Naive thymus-derived CD8-positive, alpha-beta T cell (primary cell): ENCODE data around the gene CBX1. TPM values are rescaled to one million over a fixed set of nuclear protein-coding genes. Genes with fewer than 3 reads are reported as not detected.

Source experiments
- ATAC-seq, 2 donors: fragments of 150-1000 bp; cut with Tn5 transposase in 1 of 2; sonication (Bioruptor Pico), chemical (Tn5 transposase) in 1 of 2; 1 replicate in 1 of 2; 2 replicates in 1 of 2; pipeline ENCODE4 v1.10.0; 2021; ENCODE audit warnings: mild to moderate bottlenecking in 2 of 2, moderate library complexity in 2 of 2
- POLR2A ChIA-PET: fragments of 350-600 bp; sonication (Branson Sonifier 250); formaldehyde crosslinking; loops from one replicate; lab custom pipeline; 2021; ENCODE audit warnings: antibody characterized with exemption; lab: Charles Lee
- DNase-seq, 10 donors: peaks; one replicate each; pipeline versions ENCODE4 v3.0.0 to v3.0.0-alpha.2; 2020 to 2022
- H3K27ac Mint-ChIP-seq, 10 donors: one replicate each; pipeline ENCODE4 v1.8.0; 2020 to 2022; ENCODE audit warnings: mild to moderate bottlenecking in 10 of 10, mixed read lengths in 10 of 10, moderate library complexity in 4 of 10, inconsistent platforms in 1 of 10
- H3K27me3 Mint-ChIP-seq, 5 donors: one replicate each; pipeline ENCODE4 v1.8.0; 2021 to 2022; ENCODE audit warnings: mixed read lengths in 5 of 5
- H3K36me3 Mint-ChIP-seq, 3 donors: one replicate each; pipeline ENCODE4 v1.8.0; 2020 to 2022; ENCODE audit warnings: mixed read lengths in 3 of 3, mild to moderate bottlenecking in 2 of 3, inconsistent platforms in 1 of 3
- H3K4me1 Mint-ChIP-seq, 4 donors: one replicate each; pipeline ENCODE4 v1.8.0; 2021 to 2022; ENCODE audit warnings: mixed read lengths in 4 of 4
- H3K4me3 Mint-ChIP-seq, 10 donors: one replicate each; pipeline ENCODE4 v1.8.0; 2020 to 2022; ENCODE audit warnings: mild to moderate bottlenecking in 10 of 10, mixed read lengths in 10 of 10, moderate library complexity in 6 of 10, inconsistent platforms in 1 of 10
- H3K9me3 Mint-ChIP-seq, 9 donors: one replicate each; pipeline ENCODE4 v1.8.0; 2020 to 2022; ENCODE audit warnings: mixed read lengths in 9 of 9, mild to moderate bottlenecking in 3 of 9, inconsistent platforms in 1 of 9, moderate library complexity in 1 of 9
- polyA plus RNA-seq, 3 donors: library from polyadenylated mRNA; unstranded; fragments of 300-500 nt; fragmentation: Illumina TruSeq; gene quantifications; one replicate each; pipeline ENCODE4 v1.2.3, GENCODE V29; 2021
- total RNA-seq, 8 experiments: library from RNA in 2 of 8; stranded (reverse) in 2 of 8; gene quantifications; one replicate each; pipeline ENCODE4 v1.2.3 and lab custom pipeline; 2021 to 2026

The CBX1 gene
- total and polyA plus RNA-seq, 5 experiments from 2014 or later, result 20.8 to 34.6 (median 24.4) TPM

- POLR2A ChIA-PET, result interaction anchor here (0.5 to 1.0 kb wide), 3 partner anchors 9 to 50 kb away, joined by 3 to 4 read pairs (median 3); no protein-coding TSS in a partner anchor
- Mint-ChIP-seq H3K27ac (peak overlapping the region in 2 of 10 donors; percentile 9 to 63), H3K36me3 (peaks cover 0 to 71% (median 14%) of the 10 kb centered on the region in 3 donors), H3K27me3 (no peaks in the 10 kb centered on the region), H3K4me1 (peaks cover 0 to 2% (median 0%) of the 10 kb centered on the region in 4 donors), H3K4me3 (no peak overlapping the region), H3K9me3 (no peaks in the 10 kb centered on the region)
- DNase-seq, result no peak
- ATAC-seq, result no peak
Observed at GRCh38 chr17:48121923-48122664, 20.8 kb upstream of the CBX1 start.

GRCh38 chr17:48113201-48113676 is 12.0 kb upstream of the CBX1 start:
- no peaks in the 10 kb centered on the region for H3K27me3 Mint-ChIP-seq
- POLR2A ChIA-PET, result interaction anchor here (0.6 to 2.3 kb wide), 12 partner anchors 8 to 1564 kb away, joined by 3 to 14 read pairs (median 4); partner anchors contain the start of genes CBX1 and SP2
- H3K9me3 Mint-ChIP-seq, result no peaks in the 10 kb centered on the region
- H3K4me3 Mint-ChIP-seq, result peak overlapping the region; percentile 32 to 85 (median 72)
- DNase-seq (peak; percentile 29 to 75 (median 56)), ATAC-seq (peak; percentile 95 to 97)
- H3K36me3 Mint-ChIP-seq, result peaks cover 0 to 41% (median 0%) of the 10 kb centered on the region in 3 donors
- peaks cover 29 to 50% (median 44%) of the 10 kb centered on the region in 4 donors for H3K4me1 Mint-ChIP-seq
- H3K27ac Mint-ChIP-seq, result peak overlapping the region; percentile 42 to 96 (median 91)

- peak overlapping the region in 9 of 10 donors; percentile 37 to 96 (median 78) for H3K27ac Mint-ChIP-seq
- no peak for DNase-seq
- H3K36me3 Mint-ChIP-seq, result peaks cover 0 to 29% (median 0%) of the 10 kb centered on the region in 3 donors
- no peaks in the 10 kb centered on the region for H3K9me3 Mint-ChIP-seq
- peaks cover 35 to 60% (median 56%) of the 10 kb centered on the region in 4 donors for H3K4me1 Mint-ChIP-seq
- peak overlapping the region in 7 of 10 donors; percentile 5 to 61 (median 36) for H3K4me3 Mint-ChIP-seq
- ATAC-seq, result no peak
- H3K27me3 Mint-ChIP-seq, result no peaks in the 10 kb centered on the region
- POLR2A ChIA-PET, result interaction anchor here (0.7 to 2.3 kb wide), 3 partner anchors 8 to 351 kb away, joined by 3 to 14 read pairs (median 8); partner anchors contain the start of gene CBX1
Observed at GRCh38 chr17:48111937-48112241, 10.6 kb upstream of the CBX1 start.

- H3K4me3 Mint-ChIP-seq, result peak overlapping the region in 6 of 10 donors; percentile 9 to 43 (median 37)
- peaks cover 0 to 19% (median 0%) of the 10 kb centered on the region in 3 donors for H3K36me3 Mint-ChIP-seq
- POLR2A ChIA-PET, result interaction anchor here (0.6 to 0.7 kb wide), 2 partner anchors 25 to 33 kb away, joined by 5 read pairs; no protein-coding TSS in a partner anchor
- H3K4me1 Mint-ChIP-seq, result peaks cover 38 to 62% (median 60%) of the 10 kb centered on the region in 4 donors
- DNase-seq (no peak), ATAC-seq (no peak)
- no peaks in the 10 kb centered on the region for H3K9me3 Mint-ChIP-seq
- no peaks in the 10 kb centered on the region for H3K27me3 Mint-ChIP-seq
- H3K27ac Mint-ChIP-seq, result peak overlapping the region in 9 of 10 donors; percentile 16 to 90 (median 79)
Observed at GRCh38 chr17:48110761-48111160, 9.5 kb upstream of the CBX1 start.

DNA sequence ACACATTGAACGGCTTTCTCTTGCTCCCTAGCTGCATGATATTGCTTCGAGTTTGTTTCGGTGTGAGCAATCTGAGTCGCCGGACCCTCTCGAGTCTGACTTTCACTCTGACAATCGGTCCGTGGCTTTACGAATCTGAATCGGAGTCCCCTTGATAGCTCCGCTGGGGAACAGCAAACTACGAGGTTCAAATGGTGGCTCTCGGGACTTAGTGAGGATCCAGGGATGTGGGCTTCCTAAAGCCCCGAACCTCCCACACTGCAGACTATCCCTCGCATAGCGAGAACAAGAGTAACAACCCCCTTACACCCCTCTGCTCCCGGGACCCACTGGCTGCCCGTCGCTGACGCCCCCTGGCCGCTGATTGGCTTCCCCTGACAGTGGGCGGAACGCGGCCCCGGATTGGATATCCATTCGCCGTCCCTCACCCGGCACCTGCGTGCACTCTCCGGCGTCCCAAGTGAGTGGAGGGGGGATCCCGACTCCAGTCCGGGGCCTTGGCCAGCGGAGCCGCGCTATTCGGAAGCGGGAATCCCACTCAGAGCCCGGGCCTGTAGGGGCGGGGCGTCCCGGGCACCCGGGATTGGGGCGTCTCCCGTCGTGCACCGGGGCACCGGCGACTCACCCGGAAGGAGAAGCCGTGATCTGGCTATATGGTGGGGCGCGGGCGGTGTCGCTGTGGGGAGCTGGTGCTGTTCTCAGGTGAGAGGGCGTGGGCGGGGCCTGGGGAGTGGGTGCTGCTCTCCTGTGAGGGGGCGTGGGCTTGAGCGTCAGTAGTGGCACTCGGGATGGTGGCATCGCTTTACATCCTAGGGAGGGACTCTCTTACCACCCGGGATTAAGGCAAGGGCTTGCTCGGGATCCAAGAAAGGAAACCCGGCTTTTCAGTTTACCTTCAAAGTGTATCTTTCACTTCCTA is 6.1 kb upstream of the CBX1 start, which contains the start of gene SNX11:
SNX11 (plus strand) TSS at position 630 of the 919 bp plus-strand sequence. CDS start 4,278 bp downstream, outside the sequence.
- DNase-seq (peak; percentile 86 to 99 (median 94)), ATAC-seq (peak; percentile 92)
- POLR2A ChIA-PET, result interaction anchor here (0.5 to 1.5 kb wide), 11 partner anchors 9 to 1570 kb away, joined by 3 to 6 read pairs (median 4); partner anchors contain the start of genes LRRC46, MRPL10 and NFE2L1
- peaks cover 33 to 70% (median 69%) of the 10 kb centered on the region in 4 donors for H3K4me1 Mint-ChIP-seq
- peaks cover 0 to 2% (median 0%) of the 10 kb centered on the region in 9 donors for H3K9me3 Mint-ChIP-seq
- H3K27ac Mint-ChIP-seq, result peak within 1 kb of the TSS; percentile 88 to 97 (median 94)
- peaks cover 0 to 4% (median 0%) of the 10 kb centered on the region in 3 donors for H3K36me3 Mint-ChIP-seq
- no peaks in the 10 kb centered on the region for H3K27me3 Mint-ChIP-seq
- peak within 1 kb of the TSS; percentile 94 to 98 (median 96) for H3K4me3 Mint-ChIP-seq

- peaks cover 28 to 68% (median 65%) of the 10 kb centered on the region in 4 donors for H3K4me1 Mint-ChIP-seq
- peak overlapping the region; percentile 94 to 98 (median 96) for H3K4me3 Mint-ChIP-seq
- ATAC-seq (no peak), DNase-seq (no peak)
- peaks cover 0 to 2% (median 0%) of the 10 kb centered on the region in 3 donors for H3K36me3 Mint-ChIP-seq
- no peaks in the 10 kb centered on the region for H3K27me3 Mint-ChIP-seq
- POLR2A ChIA-PET, result interaction anchor here (0.6 to 1.5 kb wide), 6 partner anchors 8 to 506 kb away, joined by 3 to 6 read pairs (median 3); partner anchors contain the start of genes LRRC46 and MRPL10
- peaks cover 0 to 2% (median 0%) of the 10 kb centered on the region in 9 donors for H3K9me3 Mint-ChIP-seq
- peak overlapping the region in 9 of 10 donors; percentile 88 to 97 (median 93) for H3K27ac Mint-ChIP-seq
Observed at GRCh38 chr17:48106802-48107136, 5.5 kb upstream of the CBX1 start.

DNA sequence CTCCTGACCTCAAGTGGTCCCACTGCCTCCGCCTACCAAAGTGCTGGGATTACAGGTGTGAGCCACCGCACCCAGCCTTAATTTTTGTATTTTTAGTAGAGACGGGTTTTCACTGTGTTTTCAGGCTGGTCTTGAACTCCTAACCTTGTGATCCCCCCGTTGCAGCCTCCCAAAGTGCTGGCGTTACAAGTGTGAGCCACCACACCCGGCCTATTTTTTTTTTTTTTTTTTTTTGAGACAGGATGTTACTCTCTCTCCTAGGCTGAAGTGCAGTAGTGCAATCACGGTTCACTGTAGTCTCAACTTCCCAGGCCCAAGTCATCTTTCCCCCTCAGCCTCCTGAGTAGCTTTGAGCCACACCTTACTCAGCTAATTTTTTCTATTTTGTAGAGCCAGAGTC is 3.2 kb upstream of the CBX1 start:
- POLR2A ChIA-PET, result interaction anchor here (0.7 to 1.9 kb wide), 3 partner anchors 8 to 56 kb away, joined by 4 to 8 read pairs (median 7); no protein-coding TSS in a partner anchor
- H3K27ac Mint-ChIP-seq, result peak overlapping the region in 4 of 10 donors; percentile 15 to 54 (median 45)
- peaks cover 27 to 69% (median 64%) of the 10 kb centered on the region in 4 donors for H3K4me1 Mint-ChIP-seq
- no peaks in the 10 kb centered on the region for H3K36me3 Mint-ChIP-seq
- DNase-seq (no peak), ATAC-seq (no peak)
- no peaks in the 10 kb centered on the region for H3K27me3 Mint-ChIP-seq
- peaks cover 0 to 2% (median 0%) of the 10 kb centered on the region in 9 donors for H3K9me3 Mint-ChIP-seq
- H3K4me3 Mint-ChIP-seq, result peak overlapping the region in 6 of 10 donors; percentile 2 to 46 (median 31)

DNA sequence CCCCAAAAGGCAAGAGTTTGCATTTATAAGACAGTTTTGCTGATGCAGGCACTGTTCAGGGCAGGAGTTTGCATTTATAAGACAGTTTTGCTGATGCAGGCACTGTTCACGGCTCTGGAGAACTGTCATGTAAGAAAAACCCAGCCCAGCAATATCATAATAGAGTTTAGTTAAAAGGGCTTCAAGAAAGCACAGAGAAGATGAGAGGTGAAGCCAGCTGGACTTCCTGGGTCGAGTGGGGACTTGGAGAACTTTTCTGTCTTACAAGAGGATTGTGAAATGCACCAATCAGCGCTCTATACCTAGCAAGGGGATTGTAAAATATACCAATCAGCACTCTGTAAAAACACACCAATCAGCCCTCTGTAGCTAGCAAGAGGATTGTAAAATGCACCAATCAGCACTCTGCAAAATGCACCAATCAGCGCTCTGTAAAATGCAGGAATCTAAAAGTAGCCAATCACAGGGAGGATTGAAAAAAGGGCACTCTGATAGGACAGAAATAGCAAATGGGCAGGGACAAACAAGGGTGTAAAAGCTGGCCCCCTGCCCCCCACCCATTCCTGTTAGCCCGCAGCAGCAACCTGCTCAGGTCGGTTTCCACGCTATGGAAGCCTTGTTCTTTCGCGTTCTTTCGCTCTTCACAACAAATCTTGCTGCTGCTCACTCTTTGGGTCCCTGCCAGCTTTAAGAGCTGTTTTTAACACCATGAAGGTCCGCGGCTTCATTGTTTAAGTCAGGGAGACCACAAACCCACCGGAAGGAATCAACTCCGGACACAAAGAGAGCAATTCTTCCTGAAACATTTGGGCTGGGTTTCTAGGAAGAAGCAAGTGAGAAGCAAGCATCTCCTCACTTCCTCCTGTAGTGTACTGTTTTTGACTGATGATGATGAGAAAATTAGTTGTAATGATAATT is 1.8 kb upstream of the CBX1 start:
- POLR2A ChIA-PET, result interaction anchor here (0.7 to 1.9 kb wide), 2 partner anchors 9 to 159 kb away, joined by 3 to 8 read pairs; no protein-coding TSS in a partner anchor
- Mint-ChIP-seq H3K36me3 (no peaks in the 10 kb centered on the region), H3K27ac (peak overlapping the region; percentile 41 to 90 (median 68)), H3K27me3 (no peaks in the 10 kb centered on the region), H3K4me1 (peaks cover 22 to 67% (median 59%) of the 10 kb centered on the region in 4 donors), H3K9me3 (peaks cover 0 to 2% (median 0%) of the 10 kb centered on the region in 9 donors), H3K4me3 (peak overlapping the region; percentile 50 to 89 (median 66))
- ATAC-seq (no peak), DNase-seq (peak in 7 of 10 donors; percentile 21 to 61 (median 49))

GRCh38 chr17:48102043-48102750 is 919 bp upstream of the CBX1 start:
- peak overlapping the region in 8 of 10 donors; percentile 41 to 82 (median 64) for H3K27ac Mint-ChIP-seq
- ATAC-seq (no peak), DNase-seq (no peak)
- POLR2A ChIA-PET, result interaction anchor here (0.6 to 2.2 kb wide), 3 partner anchors 10 to 301 kb away, joined by 3 to 14 read pairs (median 4); no protein-coding TSS in a partner anchor
- no peaks in the 10 kb centered on the region for H3K36me3 Mint-ChIP-seq
- peaks cover 17 to 65% (median 54%) of the 10 kb centered on the region in 4 donors for H3K4me1 Mint-ChIP-seq
- H3K4me3 Mint-ChIP-seq, result peak overlapping the region; percentile 65 to 92 (median 84)
- H3K27me3 Mint-ChIP-seq, result no peaks in the 10 kb centered on the region
- peaks cover 0 to 2% (median 0%) of the 10 kb centered on the region in 9 donors for H3K9me3 Mint-ChIP-seq

DNA sequence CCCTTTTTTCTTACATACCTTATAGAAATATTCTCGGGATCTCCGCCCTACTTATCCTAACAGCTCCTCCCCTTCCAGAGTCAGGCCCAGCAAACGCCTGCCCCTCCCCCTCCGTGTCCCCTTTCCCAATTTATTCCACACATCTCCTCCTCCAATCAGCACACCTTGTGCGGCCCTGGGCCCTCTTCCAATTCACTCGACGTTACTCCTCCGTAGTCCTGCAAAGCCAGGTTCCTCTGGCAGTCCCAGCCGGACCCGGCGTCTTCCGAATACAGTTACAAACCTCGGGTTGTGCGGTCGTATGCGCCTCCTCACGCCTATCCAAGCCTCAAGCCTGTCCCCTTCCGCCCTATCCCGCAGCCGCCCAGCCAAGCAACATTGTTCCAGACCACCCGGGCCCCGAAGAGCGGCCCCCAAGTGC is 677 bp downstream of the CBX1 start:
- Mint-ChIP-seq H3K4me3 (peak overlapping the region; percentile 82 to 96 (median 89)), H3K27ac (peak overlapping the region in 9 of 10 donors; percentile 7 to 91 (median 83)), H3K4me1 (peaks cover 14 to 66% (median 48%) of the 10 kb centered on the region in 4 donors), H3K27me3 (no peaks in the 10 kb centered on the region), H3K9me3 (peaks cover 0 to 2% (median 0%) of the 10 kb centered on the region in 9 donors), H3K36me3 (no peaks in the 10 kb centered on the region)
- POLR2A ChIA-PET, result interaction anchor here (0.7 to 2.2 kb wide), 5 partner anchors 12 to 492 kb away, joined by 3 to 14 read pairs (median 3); no protein-coding TSS in a partner anchor
- DNase-seq (peak in 1 of 10 donors; percentile 62), ATAC-seq (no peak)
